D721Med (cell line): Measurements from ENCODE around the gene ACVR1.

Experiments used
- DNase-seq: peaks from one replicate; pipeline ENCODE4 v3.0.0; 2011; ENCODE audit warnings: low spot score; ENCODE audit not compliant: insufficient read length
- FAIRE-seq: peaks from 2 replicates; lab custom pipeline; 2011; peaks lifted over from hg19 to GRCh38; lab: Jason Lieb, UNC
- TF ChIP-seq, protein P1 (sequence below): IDR thresholded peaks from 2 replicates; pipeline ENCODE4 v1.5.1; 2012; ENCODE audit warnings: mild to moderate bottlenecking, control low read depth; ENCODE audit not compliant: insufficient read depth; ENCODE audit errors: missing control alignments

The ACVR1 gene

DNA sequence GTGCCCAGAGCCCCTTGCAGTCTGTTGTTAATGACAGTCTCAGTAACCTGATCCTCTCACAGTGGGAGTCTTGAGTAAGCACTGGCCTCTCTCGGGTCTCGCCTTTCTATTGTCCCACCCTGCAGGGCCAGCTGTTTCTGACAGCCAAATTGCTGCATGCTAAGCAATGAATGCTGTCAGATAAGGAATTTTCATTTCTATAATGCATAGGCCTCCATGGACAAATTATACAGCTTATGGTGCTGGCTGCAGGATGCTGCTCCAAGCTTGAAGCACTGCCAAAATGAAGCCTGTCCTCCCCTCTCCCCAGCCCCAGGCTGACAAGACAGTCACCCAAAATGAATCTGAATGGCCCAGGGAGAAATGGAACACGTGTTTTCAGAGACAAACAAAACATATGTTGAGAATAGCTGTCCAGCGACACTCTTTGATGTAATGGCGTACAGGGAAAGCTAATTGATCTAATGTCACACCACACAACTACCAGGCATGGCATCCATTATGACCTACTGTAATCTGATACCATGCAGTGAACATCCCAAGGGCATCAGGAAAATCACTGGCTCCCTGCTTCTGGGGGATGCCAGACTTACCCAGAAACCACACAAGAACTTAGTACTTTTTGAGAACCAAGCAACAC, 36.8 kb downstream of the ACVR1 start:
- DNase-seq (no peak), FAIRE-seq (no peak)
- TF ChIP-seq, protein P1, sequence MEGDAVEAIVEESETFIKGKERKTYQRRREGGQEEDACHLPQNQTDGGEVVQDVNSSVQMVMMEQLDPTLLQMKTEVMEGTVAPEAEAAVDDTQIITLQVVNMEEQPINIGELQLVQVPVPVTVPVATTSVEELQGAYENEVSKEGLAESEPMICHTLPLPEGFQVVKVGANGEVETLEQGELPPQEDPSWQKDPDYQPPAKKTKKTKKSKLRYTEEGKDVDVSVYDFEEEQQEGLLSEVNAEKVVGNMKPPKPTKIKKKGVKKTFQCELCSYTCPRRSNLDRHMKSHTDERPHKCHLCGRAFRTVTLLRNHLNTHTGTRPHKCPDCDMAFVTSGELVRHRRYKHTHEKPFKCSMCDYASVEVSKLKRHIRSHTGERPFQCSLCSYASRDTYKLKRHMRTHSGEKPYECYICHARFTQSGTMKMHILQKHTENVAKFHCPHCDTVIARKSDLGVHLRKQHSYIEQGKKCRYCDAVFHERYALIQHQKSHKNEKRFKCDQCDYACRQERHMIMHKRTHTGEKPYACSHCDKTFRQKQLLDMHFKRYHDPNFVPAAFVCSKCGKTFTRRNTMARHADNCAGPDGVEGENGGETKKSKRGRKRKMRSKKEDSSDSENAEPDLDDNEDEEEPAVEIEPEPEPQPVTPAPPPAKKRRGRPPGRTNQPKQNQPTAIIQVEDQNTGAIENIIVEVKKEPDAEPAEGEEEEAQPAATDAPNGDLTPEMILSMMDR, result no peak

DNA sequence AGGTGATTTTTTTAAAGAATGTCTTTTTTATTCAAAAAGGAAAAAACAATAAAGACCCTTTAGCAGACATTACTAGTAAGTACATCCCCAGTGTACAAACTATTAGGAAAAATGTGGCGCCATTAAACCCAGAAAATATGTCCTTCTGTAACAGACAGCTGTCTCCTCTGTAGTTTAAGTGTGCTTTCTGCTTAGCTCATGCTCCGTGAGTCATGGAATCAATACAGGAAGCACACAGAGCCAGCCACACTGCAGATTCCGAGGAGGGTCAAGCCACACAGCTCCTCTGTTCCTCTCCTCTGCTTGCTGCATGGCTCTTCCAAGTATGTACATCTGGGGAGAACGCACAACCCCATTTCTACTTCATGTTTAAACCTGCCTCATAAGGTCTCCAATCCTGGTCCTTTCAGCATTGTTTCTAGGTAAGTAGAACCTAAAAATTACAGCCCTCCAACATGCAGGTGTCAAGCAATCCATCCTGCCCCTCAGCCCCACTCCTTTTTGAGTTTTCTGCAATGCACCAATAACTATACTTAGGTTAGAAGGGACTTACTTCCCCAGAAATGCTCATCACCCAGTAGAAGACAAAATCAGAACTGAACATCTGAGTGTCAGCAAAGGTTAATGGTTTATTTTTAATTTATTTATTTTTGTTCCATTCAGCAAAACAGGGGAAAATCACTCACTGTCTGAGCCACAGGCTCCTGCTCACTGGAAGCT, 37.5 kb downstream of the ACVR1 start:
- FAIRE-seq (no peak), DNase-seq (no peak)
- TF ChIP-seq, protein P1, result no peak

DNA sequence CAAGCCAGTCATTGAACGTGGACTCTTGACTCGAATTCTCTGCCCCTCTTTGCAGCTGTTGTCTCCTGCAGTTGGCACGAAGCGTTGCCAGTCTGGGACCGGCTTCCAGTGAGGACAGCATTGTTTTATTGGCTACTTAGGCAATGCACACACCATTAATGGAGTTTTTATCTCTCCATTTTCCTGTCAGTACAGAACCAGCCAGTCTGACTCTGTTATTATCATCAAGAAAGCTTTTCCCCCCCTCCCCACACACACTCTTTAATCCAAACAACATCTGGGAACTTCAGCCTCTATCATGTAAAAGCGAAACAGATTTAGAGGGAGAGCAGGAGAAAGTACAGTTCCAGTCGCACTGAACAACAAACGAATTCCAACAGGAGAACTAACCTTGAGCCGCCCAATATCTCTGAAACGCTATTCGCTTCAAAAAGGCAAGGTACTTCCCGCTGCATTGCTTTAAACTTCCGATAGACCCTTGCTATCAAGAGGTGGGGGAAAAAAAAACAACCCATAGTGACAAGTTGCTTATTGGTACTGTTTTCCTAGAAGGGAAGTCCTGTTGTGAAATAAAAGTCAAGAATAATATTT, 38.2 kb downstream of the ACVR1 start:
- TF ChIP-seq, protein P1, result no peak
- DNase-seq (no peak), FAIRE-seq (no peak)

DNA sequence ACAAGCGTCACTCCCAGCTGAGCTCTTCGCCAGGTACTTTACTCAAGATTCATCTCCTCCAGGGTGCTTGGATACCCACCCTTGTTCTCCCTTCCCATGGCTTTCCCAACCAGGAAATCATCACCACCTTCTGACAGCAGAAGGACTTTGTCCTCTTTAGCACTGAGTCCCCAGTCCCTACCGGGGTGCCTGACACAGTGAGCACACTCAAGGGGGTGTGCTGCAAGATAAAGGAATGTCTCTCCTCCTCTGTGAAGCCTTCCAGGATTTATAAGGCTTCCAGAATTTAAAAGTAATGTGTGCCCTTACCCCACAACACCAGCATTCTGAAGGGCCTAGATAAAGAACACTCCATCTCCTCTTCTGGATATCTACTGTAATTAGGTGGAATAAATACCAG, 39.6 kb downstream of the ACVR1 start:
- FAIRE-seq (no peak), DNase-seq (no peak)
- TF ChIP-seq, protein P1, result no peak

DNA sequence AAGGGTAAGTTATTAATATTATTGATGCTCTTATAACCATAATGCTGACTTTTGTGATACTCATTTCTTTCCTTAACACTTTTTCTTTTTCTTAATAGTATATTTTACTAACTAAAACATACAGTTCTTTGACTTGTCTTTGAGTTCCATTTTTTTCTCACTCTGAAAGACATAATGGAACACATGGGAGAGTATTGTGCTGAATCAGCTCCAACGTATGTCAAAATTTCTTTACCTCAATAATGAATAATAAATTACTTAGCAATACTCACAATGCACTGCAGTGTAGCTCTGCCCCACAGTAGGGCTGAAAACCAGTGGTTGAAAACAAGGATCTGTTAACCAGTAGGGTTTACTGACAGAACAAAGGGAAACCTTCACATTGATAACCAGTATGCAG, 40.7 kb downstream of the ACVR1 start:
- DNase-seq, result no peak
- TF ChIP-seq, protein P1, result no peak
- no peak for FAIRE-seq

DNA sequence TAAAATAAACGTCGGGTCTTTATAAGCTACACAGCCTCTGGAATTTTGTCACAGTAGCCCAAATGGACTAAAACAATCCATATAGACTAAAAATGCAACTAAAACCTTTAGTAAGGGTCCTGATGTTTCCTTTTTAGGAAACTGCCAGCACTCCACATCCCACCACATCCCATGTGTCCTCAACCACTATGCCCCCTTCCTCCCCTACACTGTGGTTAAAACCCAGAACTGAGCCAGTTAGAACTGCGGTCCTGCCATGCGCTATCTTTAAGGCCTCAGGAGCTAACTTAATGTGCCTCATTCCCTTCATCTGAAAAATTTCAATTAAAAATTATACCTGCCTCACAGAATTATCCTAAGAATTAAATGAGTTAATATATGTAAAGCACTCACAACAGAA, 41.1 kb downstream of the ACVR1 start:
- no peak for DNase-seq
- no peak for FAIRE-seq
- TF ChIP-seq, protein P1, result no peak

DNA sequence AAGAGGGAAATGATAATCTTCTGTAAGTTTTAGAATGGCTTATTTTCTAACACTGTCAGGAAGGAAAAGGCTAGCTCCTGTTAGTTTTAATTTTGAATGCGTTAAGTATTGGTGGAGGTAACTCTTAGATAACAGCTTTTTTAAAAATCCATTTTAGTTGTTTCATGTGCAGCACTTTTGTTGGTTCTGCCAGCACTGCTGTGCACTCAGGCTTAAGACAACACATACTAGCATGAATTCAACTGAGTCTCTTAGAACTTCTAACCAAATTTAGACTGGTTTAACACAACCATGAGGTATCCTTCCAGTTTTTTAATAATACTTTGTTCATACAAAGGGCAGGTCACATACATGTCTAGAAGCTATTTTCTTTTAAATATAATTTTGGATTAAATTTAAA, 42.4 kb downstream of the ACVR1 start:
- DNase-seq (no peak), FAIRE-seq (no peak)
- TF ChIP-seq, protein P1, result no peak
